IPS DF 19.7 (cell line): Measurements from ENCODE around the gene PANK2.
"Not testable (repeated sequence)": the region's sequence is repeated elsewhere in the genome, so short reads cannot be mapped to it uniquely, and the experiment has no call there.

Experiments used
- DNase-seq: peaks from one replicate; pipeline ENCODE4 v3.0.0-alpha.2; 2013; ENCODE audit warnings: low read depth, low spot score

The PANK2 gene

DNA sequence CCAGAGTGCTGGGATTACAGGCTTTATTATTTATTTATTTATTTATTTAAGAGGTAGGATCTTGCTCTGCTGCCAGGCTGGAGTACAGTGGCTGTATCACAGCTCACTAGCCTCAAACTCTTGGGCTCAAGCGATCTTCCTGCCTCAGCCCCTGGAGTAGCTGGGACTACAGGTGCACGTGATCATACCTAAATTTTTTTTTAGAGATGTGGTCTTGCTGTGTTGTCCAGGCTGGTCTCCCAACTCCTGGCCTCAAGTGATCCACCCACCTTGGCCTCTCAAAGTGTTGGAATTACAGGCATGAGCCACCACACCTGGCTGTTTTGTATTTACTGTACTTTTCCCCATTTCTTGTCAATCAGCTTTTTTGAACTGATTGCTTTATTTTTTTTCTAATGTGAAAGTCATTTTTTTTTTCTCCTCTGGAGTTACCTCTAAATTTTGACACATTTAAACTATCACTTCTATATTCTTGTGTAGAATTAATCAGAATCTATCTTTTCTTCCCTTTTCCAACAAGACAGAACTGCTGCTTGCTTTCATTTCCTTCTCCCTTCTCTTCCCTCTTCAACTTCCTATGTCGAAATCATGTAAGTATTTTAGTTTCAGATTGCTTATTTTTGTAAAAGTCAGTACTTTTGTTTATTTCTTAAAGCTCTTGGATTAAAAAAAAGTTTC is 12.0 kb downstream of the PANK2 start:
- no peak for DNase-seq

- no peak for DNase-seq
Measured at GRCh38 chr20:3901706-3902440, 12.7 kb downstream of the PANK2 start.

GRCh38 chr20:3902446-3902845 is 13.3 kb downstream of the PANK2 start:
- no peak for DNase-seq

DNA sequence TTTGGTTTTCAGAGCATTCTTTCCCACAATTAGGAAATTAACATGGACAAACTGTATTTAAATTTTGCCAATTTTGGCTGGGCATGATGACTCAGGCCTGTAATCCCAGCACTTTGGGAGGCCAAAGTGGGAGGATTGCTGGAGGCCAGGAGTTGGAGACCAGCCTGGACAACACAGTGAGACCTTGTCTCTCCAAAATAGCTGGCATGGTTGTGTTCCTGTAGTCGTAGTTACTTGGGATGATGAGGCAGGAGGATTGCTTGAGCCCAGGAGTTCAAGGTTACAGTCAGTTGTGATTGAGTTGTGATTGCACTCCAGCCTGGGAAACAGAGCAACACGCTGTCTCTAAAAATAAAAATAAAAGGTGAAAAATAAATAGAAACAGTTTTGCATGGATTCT is 15.0 kb downstream of the PANK2 start:
- DNase-seq, result no peak

DNA sequence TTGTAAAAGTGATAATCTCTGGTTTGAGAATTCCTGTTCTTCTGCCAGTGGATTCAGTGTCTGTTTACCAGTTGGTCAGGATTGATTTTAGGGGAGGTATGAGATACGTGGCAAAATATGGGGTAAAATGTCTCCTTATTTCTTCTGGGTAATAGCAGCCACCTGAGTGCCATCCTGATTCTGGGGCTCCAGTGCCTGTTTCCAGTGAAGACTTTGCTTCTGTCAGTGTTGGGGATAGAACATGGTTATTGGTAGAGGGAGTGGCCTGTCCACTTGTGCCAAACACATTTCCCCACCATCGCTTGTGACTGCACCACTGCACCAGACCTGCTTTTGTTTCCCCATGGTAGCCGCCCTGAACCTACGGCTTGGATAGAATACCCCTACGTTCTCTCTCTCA is 15.7 kb downstream of the PANK2 start:
- DNase-seq, result no peak

DNA sequence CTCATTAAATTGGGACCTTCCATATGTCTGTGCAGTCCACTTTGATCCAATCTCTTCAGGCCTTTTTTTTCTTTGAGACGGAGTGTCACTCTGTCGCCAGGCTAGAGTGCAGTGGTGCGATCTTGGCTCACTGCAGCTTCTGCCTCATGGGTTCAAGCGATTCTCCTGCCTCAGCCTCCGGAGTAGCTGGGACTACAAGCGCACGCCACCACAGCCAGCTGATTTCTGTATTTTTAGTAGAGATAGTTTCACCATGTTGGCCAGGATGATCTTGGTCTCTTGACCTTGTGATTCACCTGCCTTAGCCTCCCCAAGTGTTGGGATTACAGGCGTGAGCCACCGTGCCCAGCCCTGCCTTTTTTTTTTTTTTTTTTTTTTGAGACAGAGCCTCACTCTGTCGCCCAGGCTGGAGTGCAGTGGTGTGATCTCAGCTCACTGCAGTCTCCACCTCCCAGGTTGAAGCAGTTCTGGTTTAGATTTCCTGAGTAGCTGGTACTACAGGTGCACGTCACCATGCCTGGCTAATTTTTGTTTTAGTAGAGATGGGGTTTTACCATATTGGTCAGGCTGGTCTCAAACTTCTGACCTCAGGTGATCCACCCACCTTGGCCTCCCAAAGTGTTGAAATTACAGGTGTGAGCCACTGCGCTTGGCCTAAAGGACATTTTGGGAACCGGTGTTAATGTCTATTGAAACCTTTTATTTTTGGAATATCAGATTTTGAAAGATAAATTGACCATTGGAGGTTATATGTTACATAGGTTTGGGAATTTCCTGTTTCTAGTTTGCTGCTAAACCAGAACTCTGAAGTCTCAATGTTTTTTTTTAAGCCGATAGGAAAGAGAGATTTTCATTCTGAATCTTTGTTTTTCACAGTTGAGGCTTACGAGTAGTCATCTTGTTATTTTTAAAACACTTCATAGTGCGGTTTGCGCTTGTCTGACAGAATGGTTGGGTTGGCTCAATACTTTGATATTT is 17.8 kb downstream of the PANK2 start:
- DNase-seq, result not testable (repeated sequence)

GRCh38 chr20:3908667-3909066 is 19.5 kb downstream of the PANK2 start:
- DNase-seq, result no peak

DNA sequence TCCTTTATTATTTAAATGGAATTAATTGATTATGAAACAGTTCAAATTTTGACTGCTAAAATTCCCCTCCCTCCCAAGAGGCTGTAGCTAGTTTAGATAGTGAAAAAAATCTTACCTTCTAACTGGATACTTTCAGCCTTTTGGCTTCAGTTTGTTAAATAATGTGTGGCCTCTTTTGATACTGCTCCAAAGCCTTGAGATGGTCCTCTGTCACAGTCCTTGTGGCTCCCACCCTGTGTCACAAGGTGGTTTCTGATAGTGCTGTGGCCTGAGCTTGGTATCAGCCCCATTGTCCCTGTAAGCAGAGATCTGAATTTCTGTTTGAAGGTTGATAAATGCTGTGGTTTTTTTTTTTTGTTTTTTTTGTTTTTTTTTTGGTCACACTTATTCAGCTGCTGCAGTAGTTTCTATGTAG is 20.8 kb downstream of the PANK2 start:
- no peak for DNase-seq

GRCh38 chr20:3910853-3911252 is 21.7 kb downstream of the PANK2 start:
- DNase-seq, result no peak

- no peak for DNase-seq
Measured at GRCh38 chr20:3911956-3912355, 22.8 kb downstream of the PANK2 start.

- DNase-seq, result no peak
Measured at GRCh38 chr20:3914446-3914845, 25.3 kb downstream of the PANK2 start.

- no peak for DNase-seq
Measured at GRCh38 chr20:3915691-3916090, 26.5 kb downstream of the PANK2 start.

DNA sequence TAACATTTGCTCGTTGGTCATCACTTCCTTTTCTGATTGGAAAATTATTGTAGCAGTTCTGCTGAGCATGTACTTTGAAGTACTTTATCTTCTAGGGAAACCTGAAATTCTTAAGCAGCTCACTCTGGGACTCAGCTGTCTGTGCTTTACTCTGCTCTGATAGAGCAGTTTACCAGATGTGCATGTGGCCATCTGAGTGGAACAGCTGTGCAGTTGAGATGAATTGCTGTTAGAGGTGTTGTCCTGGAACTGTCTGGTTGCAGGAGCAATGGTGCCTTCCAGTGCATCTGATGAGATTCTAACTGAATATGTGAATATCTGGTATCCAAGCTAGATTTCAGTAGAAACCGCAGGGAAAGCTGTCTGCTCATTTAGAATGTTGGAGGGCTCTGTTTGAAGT is 27.2 kb downstream of the PANK2 start:
- no peak for DNase-seq

DNA sequence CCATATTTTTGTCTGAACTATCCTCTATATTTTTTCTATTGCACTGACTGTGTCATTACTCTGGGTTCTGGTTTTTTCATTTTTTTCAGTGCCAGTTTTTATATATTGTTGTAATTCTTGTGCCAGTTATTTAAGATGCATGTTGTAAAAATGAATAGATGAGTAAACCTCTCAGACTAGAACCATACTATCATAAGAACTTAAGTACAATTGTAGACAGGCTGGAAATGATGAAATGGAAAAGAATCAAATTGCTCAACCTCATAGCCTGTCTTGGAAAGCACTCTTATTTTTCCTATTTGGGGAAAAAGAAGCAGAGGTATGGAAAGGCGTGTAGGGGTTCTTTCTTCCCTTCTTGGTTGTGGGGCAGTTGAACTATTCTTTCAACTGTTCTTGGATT is 30.2 kb downstream of the PANK2 start:
- no peak for DNase-seq

GRCh38 chr20:3922223-3922982 is 33.2 kb downstream of the PANK2 start:
- no peak for DNase-seq

DNA sequence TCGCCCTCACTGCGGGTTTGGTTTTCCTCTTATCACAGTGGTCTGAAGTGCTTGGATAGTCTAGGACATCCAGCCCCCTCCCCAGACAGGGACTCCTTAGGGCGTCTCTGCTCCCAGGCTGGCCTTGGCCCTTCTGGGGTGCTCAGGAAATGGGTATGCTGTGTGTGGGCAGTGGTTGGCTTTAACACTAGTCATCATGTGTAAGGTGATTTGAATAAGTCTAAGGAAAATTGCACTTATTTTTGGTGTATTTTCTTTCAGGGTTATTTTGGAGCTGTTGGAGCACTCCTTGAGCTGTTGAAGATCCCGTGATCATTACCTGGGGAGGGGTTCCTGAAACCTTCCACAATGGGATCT is 33.8 kb downstream of the PANK2 start:
- no peak for DNase-seq

- DNase-seq, result no peak
Measured at GRCh38 chr20:3923818-3924217, 34.6 kb downstream of the PANK2 start.

DNA sequence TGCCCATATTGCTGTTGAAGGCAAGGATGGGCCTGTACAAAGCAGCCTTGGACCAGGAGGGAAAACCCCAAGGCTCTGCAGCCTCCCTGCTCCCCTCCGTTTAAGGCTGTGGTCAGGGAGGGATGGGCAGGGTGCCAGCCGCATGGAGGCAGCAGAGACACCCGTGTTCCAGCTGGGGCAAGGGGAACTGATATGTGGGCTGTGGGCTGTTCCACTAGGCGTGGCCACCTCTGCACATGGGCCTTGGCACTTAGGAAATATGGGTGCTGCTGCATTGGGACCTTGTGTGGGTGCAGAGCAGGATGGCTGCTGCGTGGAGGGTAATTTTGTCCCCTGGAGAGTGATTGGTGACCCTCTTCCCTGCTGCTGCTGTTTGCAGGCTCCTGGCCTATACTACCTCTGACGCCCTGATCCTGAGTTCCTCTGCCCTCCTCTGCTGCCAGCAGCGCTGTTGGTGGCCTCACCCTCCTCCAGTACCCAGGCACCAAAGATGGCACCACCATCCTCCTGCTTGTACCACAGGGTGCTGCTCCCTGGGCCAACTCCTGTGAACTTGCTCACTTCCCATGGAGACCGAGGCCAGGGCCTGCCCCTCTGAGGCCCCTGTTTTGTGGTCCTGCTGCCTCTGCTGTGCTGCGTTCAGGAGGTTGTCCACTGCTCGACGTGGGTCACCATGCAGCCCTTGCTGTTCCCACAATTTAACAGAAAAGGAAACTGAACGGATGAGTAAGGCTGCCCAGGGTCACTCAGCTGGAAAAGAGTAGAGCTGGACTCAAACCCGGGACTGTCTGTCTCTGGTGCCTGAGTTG is 35.3 kb downstream of the PANK2 start:
- DNase-seq, result no peak

DNA sequence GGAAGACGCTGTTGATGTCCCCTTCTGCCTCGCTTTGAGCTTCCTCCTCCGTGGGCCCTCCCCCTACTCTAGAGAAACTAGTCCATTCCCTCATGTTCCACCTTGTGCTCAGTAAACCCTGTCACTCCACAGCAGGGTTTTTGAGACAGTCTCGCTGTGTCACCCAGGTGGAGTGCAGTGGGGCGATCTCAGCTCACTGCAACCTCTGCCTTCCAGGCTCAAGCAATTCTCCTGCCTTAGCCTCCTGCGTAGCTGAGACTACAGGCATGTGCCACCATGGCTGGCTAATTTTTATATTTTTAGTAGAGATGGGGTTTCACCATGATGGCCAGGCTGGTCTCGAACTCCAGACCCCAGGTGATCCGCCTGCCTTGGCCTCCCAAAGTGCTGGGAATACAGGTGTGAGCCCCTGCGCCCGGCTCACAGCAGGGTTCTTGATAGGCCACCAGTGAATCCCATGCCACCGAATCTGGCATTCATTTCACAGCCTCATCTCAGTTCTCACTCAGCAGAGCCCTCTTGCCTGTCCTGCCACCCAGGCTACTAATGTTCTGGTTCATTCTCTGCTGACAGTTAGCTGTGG is 36.0 kb downstream of the PANK2 start:
- DNase-seq, result no peak

DNA sequence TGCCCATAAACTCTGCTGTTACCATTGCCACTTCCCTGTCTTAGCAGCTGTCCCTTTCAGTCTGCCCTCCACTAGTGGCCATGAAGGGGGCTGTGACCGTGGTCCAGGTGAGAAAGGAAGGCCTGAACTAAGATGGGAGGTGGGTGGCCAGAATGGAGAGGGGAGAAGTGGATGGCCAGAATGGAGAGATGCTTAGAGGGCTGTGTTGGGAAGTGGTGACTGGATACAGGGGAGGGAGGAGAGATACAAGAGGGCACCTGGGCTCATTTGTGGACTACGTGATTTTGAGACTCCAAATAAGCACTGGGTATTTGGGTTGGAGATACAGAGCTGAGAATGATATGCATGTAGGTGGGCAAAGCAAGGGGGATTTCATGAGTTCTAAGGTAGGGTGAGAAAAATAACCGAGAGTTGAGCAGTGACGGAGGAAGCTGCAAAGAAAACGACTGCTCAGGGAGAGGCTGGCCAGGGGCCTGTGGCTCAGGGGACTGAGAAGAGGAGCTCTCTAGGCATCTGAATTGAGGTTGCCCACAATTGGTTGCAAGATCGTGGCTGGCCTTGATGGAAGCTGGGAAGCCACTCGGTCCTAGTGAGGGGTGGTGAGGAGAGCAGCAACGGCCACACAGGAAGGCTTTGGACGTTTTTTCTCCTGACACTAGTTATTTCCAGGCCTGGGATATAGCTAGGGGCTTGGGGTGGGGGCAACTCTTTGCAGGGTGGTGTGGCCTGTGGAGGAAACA is 36.9 kb downstream of the PANK2 start:
- DNase-seq, result no peak
